BE2C (cell line): Measurements from ENCODE around the gene SORCS1.

Experiments used
- DNase-seq: peaks from one replicate; pipeline ENCODE4 v3.0.0-alpha.2; 2020
- H3K27me3 ChIP-seq: fragments of 250-450 bp; sonication (Bioruptor Pico); 2 replicates; pipeline ENCODE4 v1.5.1; 2020; ENCODE audit warnings: mild to moderate bottlenecking
- H3K36me3 ChIP-seq: fragments of 250-450 bp; sonication (Bioruptor Pico); 2 replicates; pipeline ENCODE4 v1.5.1; 2020; ENCODE audit warnings: mild to moderate bottlenecking
- H3K4me1 ChIP-seq: fragments of 250-450 bp; sonication (Bioruptor Pico); 2 replicates; pipeline ENCODE4 v1.5.1; 2020
- H3K4me3 ChIP-seq: 2 replicates; pipeline ENCODE4 v1.5.1; 2011; ENCODE audit warnings: low read depth, low read length
- H3K9me3 ChIP-seq: fragments of 250-450 bp; sonication (Bioruptor Pico); 2 replicates; pipeline ENCODE4 v1.5.1; 2020
- CTCF ChIP-seq: IDR thresholded peaks from 2 replicates; pipeline ENCODE4 v1.5.1; 2012; ENCODE audit warnings: mild to moderate bottlenecking, low read depth, low read length

Gene SORCS1

GRCh38 chr10:106652279-106652678, 512.2 kb downstream of the SORCS1 start:
- H3K27me3 ChIP-seq: no peaks in the 10 kb centered on the region
- DNase-seq: no peak
- TF ChIP-seq CTCF: no peak

GRCh38 chr10:106648534-106649481, 515.7 kb downstream of the SORCS1 start:
- TF ChIP-seq CTCF: no peak
- H3K4me3 ChIP-seq: no peak overlapping the region
- no peak for DNase-seq
- H3K4me1 ChIP-seq: no peaks in the 10 kb centered on the region; the same call in none of the 2 replicates
- no peaks in the 10 kb centered on the region for H3K36me3 ChIP-seq
- H3K27me3 ChIP-seq: no peaks in the 10 kb centered on the region
- no peaks in the 10 kb centered on the region; the same call in 1 of the 2 replicates for H3K9me3 ChIP-seq

More at GRCh38 chr10:106652279-106652678, 512.2 kb downstream of the SORCS1 start:
- Histone ChIP-seq H3K36me3 (no peaks in the 10 kb centered on the region), H3K9me3 (no peaks in the 10 kb centered on the region), H3K4me1 (no peaks in the 10 kb centered on the region; the same call in 1 of the 2 replicates), H3K4me3 (no peak overlapping the region)

GRCh38 chr10:106643473-106643872, 521.0 kb downstream of the SORCS1 start:
- Histone ChIP-seq H3K27me3 (no peaks in the 10 kb centered on the region), H3K4me3 (no peak overlapping the region), H3K36me3 (no peaks in the 10 kb centered on the region), H3K4me1 (no peaks in the 10 kb centered on the region; the same call in 1 of the 2 replicates), H3K9me3 (no peaks in the 10 kb centered on the region; the same call in none of the 2 replicates)
- no peak for DNase-seq
- no peak for TF ChIP-seq CTCF

GRCh38 chr10:106637873-106638272, 526.6 kb downstream of the SORCS1 start:
- H3K9me3 ChIP-seq: no peaks in the 10 kb centered on the region; the same call in 1 of the 2 replicates
- H3K27me3 ChIP-seq: no peaks in the 10 kb centered on the region
- TF ChIP-seq CTCF: no peak
- DNase-seq: no peak
- H3K4me1 ChIP-seq: no peaks in the 10 kb centered on the region
- H3K4me3 ChIP-seq: no peak overlapping the region
- no peaks in the 10 kb centered on the region for H3K36me3 ChIP-seq

GRCh38 chr10:106636766-106637491, 527.6 kb downstream of the SORCS1 start:
- Histone ChIP-seq H3K4me3 (no peak overlapping the region), H3K9me3 (no peaks in the 10 kb centered on the region), H3K36me3 (no peaks in the 10 kb centered on the region), H3K27me3 (no peaks in the 10 kb centered on the region), H3K4me1 (no peaks in the 10 kb centered on the region)
- no peak for DNase-seq
- no peak for TF ChIP-seq CTCF
